Measurements from ENCODE around the gene GALNT4.
A peak's percentile ranks its signal among the peaks of the same experiment; 100 is the strongest.

The GALNT4 gene

GRCh38 chr12:89497005-89497404, 27.6 kb downstream of the GALNT4 start:
- no peak for DNase-seq (ENCODE audit: low read depth, low spot score)

GRCh38 chr12:89494411-89495231, 30.0 kb downstream of the GALNT4 start:
- H3K27ac ChIP-seq: peak overlapping the region; percentile 27
- no peak for DNase-seq (ENCODE audit: low read depth, low spot score)

More at GRCh38 chr12:89497005-89497404, 27.6 kb downstream of the GALNT4 start:
- no peak overlapping the region for H3K27ac ChIP-seq

GRCh38 chr12:89493670-89494302, 30.8 kb downstream of the GALNT4 start:
- no peak for DNase-seq (ENCODE audit: low read depth, low spot score)
- no peak overlapping the region for H3K27ac ChIP-seq

- no peak for DNase-seq (ENCODE audit: low read depth, low spot score)
- no peak overlapping the region for H3K27ac ChIP-seq
Observed at GRCh38 chr12:89492883-89493282, 31.7 kb downstream of the GALNT4 start.

DNA sequence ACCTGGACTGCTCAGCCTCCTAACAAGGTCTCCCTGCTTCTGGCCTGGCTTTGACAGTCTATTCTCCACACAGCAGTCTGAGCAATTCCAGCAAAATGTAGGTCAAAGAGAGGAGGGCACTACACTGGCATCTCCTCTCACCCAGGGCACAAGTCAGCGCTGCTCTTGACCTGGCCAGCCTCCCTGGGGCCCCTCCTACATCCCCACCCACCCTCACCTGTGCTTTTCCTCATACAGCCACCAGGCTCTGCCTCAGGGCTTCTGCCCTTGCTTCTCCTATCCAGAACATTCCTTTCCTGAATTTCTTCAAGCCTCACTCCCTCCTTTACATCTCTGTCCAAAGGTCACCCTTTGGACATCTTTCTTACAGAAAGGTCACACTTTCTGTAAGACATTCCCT, 33.7 kb downstream of the GALNT4 start:
- DNase-seq (ENCODE audit: low read depth, low spot score): no peak
- no peak overlapping the region for H3K27ac ChIP-seq

GRCh38 chr12:89486264-89486663, 38.3 kb downstream of the GALNT4 start:
- DNase-seq (ENCODE audit: low read depth, low spot score): no peak

DNA sequence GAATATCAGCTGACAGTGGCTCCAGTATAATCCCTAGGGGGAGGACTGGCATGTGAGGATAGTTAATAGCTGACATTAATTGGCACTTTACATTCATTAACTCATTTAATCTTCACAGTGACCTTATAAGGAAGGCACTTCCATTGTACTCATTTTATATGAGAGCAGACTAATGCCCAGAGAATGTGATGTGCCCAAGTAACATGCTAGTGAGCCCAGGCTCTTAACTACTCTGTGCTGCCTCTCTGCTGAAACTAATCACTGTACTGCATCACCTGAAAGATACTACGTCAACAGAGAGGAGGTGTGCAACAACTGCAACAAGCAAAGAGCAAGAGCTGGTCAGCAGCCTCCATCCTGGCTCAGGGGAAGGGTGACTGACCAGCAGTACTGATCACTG, 40.1 kb downstream of the GALNT4 start:
- H3K27ac ChIP-seq: peak overlapping the region; percentile 4
- DNase-seq (ENCODE audit: low read depth, low spot score): no peak

More at GRCh38 chr12:89486264-89486663, 38.3 kb downstream of the GALNT4 start:
- no peak overlapping the region for H3K27ac ChIP-seq

GRCh38 chr12:89481213-89481914, 43.2 kb downstream of the GALNT4 start:
- H3K27ac ChIP-seq: no peak overlapping the region
- no peak for DNase-seq (ENCODE audit: low read depth, low spot score)

DNA sequence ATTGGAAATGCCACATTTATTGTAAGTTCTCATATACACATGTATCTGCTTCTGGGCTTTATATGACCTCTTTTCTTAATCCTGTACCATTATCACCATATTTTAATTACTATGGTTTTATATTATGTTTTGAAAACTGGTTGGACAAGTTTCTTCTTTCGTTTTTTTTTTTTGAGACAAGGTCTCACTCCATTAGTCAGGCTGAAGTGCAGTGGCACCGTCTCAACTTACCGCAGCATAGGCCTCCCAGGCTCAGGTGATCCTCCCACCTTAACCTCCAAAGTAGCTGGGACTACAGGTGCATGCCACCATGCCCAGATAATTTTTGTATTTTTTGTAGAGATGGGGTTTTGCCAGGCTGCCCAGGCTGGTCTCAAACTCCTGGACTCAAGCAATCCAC, 44.6 kb downstream of the GALNT4 start:
- DNase-seq (ENCODE audit: low read depth, low spot score): no peak
- H3K27ac ChIP-seq: no peak overlapping the region

DNA sequence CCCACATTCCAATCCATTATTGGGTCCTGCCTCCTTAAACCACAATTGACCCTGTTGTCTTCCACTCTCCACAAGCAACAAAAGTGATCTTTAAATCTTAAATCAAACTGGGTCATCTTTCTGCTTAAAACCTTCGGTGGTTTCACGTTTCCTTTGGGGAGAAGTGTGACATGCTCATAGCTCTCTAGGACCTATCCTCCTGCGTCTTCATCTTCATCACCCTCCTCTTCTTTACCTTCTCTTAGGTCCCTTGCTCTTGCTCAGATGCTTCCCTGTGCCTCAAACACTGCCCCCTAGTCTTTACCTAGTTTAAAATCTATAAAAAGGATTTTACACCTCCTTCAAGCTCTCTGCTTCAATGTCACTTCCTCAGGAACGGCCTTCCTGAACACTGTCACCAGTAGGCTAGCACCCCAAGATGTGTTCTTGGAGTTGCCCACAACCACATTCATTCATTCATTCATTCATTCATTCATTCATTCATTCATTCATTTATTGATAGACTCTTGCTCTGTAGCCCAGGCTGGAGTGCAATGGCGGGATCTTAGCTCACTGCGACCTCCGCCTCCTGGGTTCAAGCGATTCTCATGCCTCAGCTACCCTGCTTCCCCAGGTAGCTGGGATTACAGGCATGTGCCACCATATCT, 46.8 kb downstream of the GALNT4 start:
- DNase-seq (ENCODE audit: low read depth, low spot score): no peak
- H3K27ac ChIP-seq: no peak overlapping the region

- no peak overlapping the region for H3K27ac ChIP-seq
- DNase-seq (ENCODE audit: low read depth, low spot score): no peak
Observed at GRCh38 chr12:89476904-89477595, 47.5 kb downstream of the GALNT4 start.

DNA sequence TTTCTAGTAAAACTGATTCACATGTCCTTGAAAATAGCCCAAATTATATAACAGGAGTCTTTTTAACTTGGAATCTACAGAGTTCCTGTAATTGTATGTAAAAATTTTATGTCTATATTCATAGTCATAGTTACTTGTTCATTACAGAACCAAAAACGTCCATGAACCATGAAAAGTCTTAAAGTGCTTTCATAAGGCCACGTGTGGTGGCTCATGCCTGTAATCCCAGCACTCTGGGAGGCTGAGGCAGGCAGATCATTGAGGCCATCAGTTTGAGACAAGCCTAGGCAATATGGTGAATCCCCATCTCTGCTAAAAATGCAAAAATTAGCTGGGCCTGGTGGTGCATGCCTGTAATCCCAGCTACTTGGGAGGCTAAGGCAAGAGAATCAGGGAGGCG, 48.4 kb downstream of the GALNT4 start:
- no peak overlapping the region for H3K27ac ChIP-seq
- no peak for DNase-seq (ENCODE audit: low read depth, low spot score)

DNA sequence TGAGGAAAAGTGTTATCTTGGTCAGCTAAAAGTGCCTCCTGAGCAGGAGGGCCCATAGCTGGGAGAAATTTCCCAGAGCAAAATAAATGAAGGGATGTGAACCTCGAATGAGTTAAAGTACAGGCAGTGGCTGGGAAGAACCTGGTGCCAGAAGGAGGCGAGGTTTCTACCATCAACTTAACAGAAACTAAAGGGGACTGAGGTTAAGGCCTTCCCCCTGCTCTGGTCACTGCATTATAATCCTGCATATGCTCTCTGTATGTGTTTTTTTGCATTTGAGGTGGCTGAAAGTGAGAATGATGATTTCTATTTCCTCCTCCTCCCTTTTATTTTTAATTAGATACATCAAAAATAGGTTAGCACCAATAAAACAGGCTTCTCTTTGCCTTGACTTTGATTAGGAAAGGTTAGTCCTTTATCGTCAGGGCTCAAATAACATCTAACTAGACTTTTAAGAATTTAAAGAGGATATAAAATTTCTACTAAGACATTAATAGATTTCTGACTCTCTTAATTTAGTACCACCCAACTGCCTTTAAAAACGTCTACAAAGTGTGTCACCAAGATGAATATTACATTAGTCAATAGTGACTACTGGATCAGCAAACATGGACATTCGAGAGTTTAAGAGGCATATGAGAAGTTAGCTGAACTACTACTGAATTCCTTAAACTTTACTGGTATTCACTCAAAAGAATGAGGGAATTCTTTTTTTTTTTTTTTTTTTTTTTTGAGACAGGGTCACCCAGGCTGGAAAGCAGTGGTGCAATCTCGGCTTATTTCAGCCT, 49.2 kb downstream of the GALNT4 start:
- peak overlapping the region; percentile 27 for H3K27ac ChIP-seq
- DNase-seq (ENCODE audit: low read depth, low spot score): no peak

DNA sequence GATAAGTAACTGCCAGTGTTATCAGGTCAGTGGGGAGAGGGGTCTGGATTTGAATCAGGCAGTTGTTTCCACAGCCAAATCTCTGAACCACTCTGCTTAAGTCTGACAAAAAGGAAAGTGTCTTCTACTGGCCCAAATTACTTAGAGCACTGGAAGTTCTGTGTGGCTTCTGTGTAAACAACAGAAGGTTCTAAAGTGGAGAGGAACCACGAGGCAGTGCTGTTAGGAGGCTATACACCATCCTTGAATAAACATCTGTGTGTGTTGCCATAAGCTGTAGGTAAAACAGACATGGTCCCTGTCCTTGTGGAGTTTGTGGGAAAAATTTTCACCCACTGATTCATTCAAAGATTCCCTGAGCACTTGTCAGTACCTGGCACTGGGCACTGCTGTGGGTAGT, 50.0 kb downstream of the GALNT4 start:
- H3K27ac ChIP-seq: peak overlapping the region; percentile 27

More for the DNA sequence above, 50.0 kb downstream of the GALNT4 start:
- DNase-seq (ENCODE audit: low read depth, low spot score): no peak
